SK-N-MC (cell line): Measurements from ENCODE around the gene RCBTB2.

Source experiments
- FOXP2 ChIP-seq: optimal IDR thresholded peaks from 2 replicates; pipeline ENCODE3; 2011; ENCODE audit warnings: mild to moderate bottlenecking, moderate library complexity; ENCODE audit not compliant: insufficient read depth; ENCODE audit errors: extremely low read length, control extremely low read depth
- POLR2AphosphoS5 ChIP-seq: IDR thresholded peaks from 2 replicates; pipeline ENCODE4 v1.6.1; 2012; ENCODE audit warnings: mild to moderate bottlenecking, low read depth, low read length, borderline replicate concordance

GRCh38 chr13:48514793-48515192 lies 18.1 kb downstream of the RCBTB2 start:
- TF ChIP-seq FOXP2 = no peak
- no peak for TF ChIP-seq POLR2AphosphoS5
